CD4-positive, alpha-beta memory T cell (primary cell): ENCODE data around the gene DUSP7. TPM values are rescaled to one million over a fixed set of nuclear protein-coding genes. Genes with fewer than 3 reads are reported as not detected.
A peak's percentile ranks its signal among the peaks of the same experiment; 100 is the strongest.

Source experiments
- CTCF ChIA-PET: fragments of 350-600 bp; sonication (Branson Sonifier 250); formaldehyde crosslinking; loops from one replicate; lab custom pipeline; 2021; ENCODE audit warnings: inconsistent platforms; ENCODE audit not compliant: partially characterized antibody; lab: Charles Lee
- POLR2A ChIA-PET: fragments of 350-600 bp; sonication (Branson Sonifier 250); formaldehyde crosslinking; loops from one replicate; lab custom pipeline; 2021; ENCODE audit not compliant: partially characterized antibody; lab: Charles Lee
- DNase-seq, 5 donors: peaks; one replicate each; pipeline versions ENCODE4 v3.0.0 to v3.0.0-alpha.2; 2020 to 2022; ENCODE audit warnings: mixed read lengths in 1 of 5
- H3K27ac ChIP-seq: one replicate; pipeline ENCODE4 v1.7.0; 2013; ENCODE audit warnings: low read depth, low read length
- H3K27me3 ChIP-seq: 2 replicates; pipeline ENCODE4 v1.7.0; 2013; ENCODE audit warnings: mild to moderate bottlenecking, low read length, moderate library complexity; ENCODE audit not compliant: insufficient read depth
- H3K36me3 ChIP-seq: 2 replicates; pipeline ENCODE4 v1.7.0; 2013; ENCODE audit warnings: mild to moderate bottlenecking, low read length, moderate library complexity; ENCODE audit not compliant: insufficient read depth
- H3K4me1 ChIP-seq: 2 replicates; pipeline ENCODE4 v1.7.0; 2013; ENCODE audit warnings: mild to moderate bottlenecking, low read length, moderate library complexity; ENCODE audit not compliant: insufficient read depth
- H3K4me3 ChIP-seq, 2 donors: one replicate each; pipeline ENCODE4 v1.7.0; 2013; ENCODE audit warnings: low read length in 2 of 2, mild to moderate bottlenecking in 1 of 2
- H3K9me3 ChIP-seq, 2 donors: one replicate each; pipeline ENCODE4 v1.7.0; 2013; ENCODE audit warnings: low read length in 2 of 2, control low read depth in 1 of 2; ENCODE audit not compliant: control insufficient read depth in 1 of 2
- H3K27ac Mint-ChIP-seq, 7 donors: one replicate each; pipeline ENCODE4 v1.8.0; 2020 to 2021; ENCODE audit warnings: mixed read lengths in 7 of 7, mild to moderate bottlenecking in 6 of 7, inconsistent platforms in 3 of 7, moderate library complexity in 3 of 7
- H3K27me3 Mint-ChIP-seq, 2 donors: one replicate each; pipeline ENCODE4 v1.8.0; 2020 to 2021; ENCODE audit warnings: mixed read lengths in 2 of 2
- H3K36me3 Mint-ChIP-seq, 2 donors: one replicate each; pipeline ENCODE4 v1.8.0; 2020 to 2021; ENCODE audit warnings: mixed read lengths in 2 of 2, inconsistent platforms in 1 of 2, mild to moderate bottlenecking in 1 of 2
- H3K4me1 Mint-ChIP-seq, 4 donors: one replicate each; pipeline ENCODE4 v1.8.0; 2020 to 2021; ENCODE audit warnings: mixed read lengths in 4 of 4, mild to moderate bottlenecking in 1 of 4
- H3K4me3 Mint-ChIP-seq, 8 donors: one replicate each; pipeline ENCODE4 v1.8.0; 2020 to 2021; ENCODE audit warnings: mixed read lengths in 8 of 8, mild to moderate bottlenecking in 7 of 8, moderate library complexity in 6 of 8, inconsistent platforms in 3 of 8
- H3K9me3 Mint-ChIP-seq, 8 donors: one replicate each; pipeline ENCODE4 v1.8.0; 2020 to 2021; ENCODE audit warnings: mixed read lengths in 8 of 8, mild to moderate bottlenecking in 5 of 8, inconsistent platforms in 3 of 8, moderate library complexity in 1 of 8
- intact Hi-C: fragments of 100-400 bp; cut with micrococcal nuclease; formaldehyde crosslinking; loops from one replicate; pipeline ENCODE4 v1.15.1; 2023
- polyA plus RNA-seq, 2 donors: library from polyadenylated mRNA; unstranded; fragments of 300-500 nt; fragmentation: Illumina TruSeq; gene quantifications; one replicate each; pipeline ENCODE4 v1.2.3, GENCODE V29; 2021
- total RNA-seq, 2 experiments: library from RNA; stranded (reverse); gene quantifications; one replicate each; pipeline ENCODE4 v1.2.3, GENCODE V29; 2021

Gene DUSP7
- total and polyA plus RNA-seq, 4 experiments from 2014 or later: 2.8 to 44.7 (median 26.9) TPM

DNA sequence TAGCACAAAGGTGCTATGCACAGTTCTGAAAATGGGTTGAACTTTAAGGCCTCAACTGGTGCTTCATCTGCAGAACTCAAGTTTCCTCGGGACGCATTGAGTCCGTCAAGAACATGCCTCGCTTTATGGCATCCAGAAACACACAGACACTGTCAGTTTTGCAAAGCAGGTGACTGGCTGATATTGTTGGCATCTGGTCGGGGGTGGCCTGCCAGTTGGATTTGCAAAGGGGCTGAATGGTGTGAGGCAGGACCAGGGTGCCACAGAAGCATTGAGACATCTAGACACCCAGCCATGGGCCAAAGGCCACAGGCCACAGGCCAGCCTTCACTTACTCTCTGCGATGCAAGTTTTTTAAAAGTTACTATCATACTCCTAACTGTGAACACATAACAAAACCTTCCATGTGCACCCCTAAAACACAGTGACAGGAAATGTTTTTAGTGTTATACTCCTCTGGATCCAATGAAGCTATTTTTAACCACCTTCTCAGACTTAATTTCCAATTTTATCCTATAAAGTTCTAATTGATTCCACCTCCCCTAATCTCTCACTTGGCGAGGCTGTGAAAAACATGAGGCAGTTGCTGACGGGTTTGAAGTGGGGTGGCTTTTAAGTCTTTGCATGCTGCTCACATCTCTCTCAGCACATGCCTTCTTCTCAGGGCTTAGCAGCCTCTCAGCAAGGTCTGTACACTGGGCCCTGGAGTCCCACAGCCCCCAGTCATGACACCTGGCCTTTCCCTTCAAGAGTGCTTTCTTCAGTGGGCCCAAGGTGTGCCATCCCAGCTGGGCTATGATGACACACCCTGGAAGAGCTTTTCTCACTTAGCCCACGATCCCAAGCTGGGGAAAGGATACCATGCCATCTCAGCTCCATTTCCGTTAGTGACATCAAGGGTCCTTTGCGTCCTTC lies 38.5 kb upstream of the DUSP7 start:
- CTCF ChIA-PET: no interaction called here
- H3K4me3 ChIP-seq: no peak overlapping the region
- H3K9me3 Mint-ChIP-seq: no peaks in the 10 kb centered on the region
- H3K27ac Mint-ChIP-seq: no peak overlapping the region
- H3K9me3 ChIP-seq: no peaks in the 10 kb centered on the region
- no peaks in the 10 kb centered on the region for H3K4me1 Mint-ChIP-seq
- no peak overlapping the region for H3K4me3 Mint-ChIP-seq
- H3K27me3 Mint-ChIP-seq: no peaks in the 10 kb centered on the region
- POLR2A ChIA-PET: no interaction called here
- no peaks in the 10 kb centered on the region for H3K36me3 Mint-ChIP-seq
- no peaks in the 10 kb centered on the region for H3K36me3 ChIP-seq
- no peak overlapping the region for H3K27ac ChIP-seq
- no peaks in the 10 kb centered on the region for H3K27me3 ChIP-seq
- intact Hi-C loops: no loop called here
- H3K4me1 ChIP-seq: no peaks in the 10 kb centered on the region
- no peak for DNase-seq

DNA sequence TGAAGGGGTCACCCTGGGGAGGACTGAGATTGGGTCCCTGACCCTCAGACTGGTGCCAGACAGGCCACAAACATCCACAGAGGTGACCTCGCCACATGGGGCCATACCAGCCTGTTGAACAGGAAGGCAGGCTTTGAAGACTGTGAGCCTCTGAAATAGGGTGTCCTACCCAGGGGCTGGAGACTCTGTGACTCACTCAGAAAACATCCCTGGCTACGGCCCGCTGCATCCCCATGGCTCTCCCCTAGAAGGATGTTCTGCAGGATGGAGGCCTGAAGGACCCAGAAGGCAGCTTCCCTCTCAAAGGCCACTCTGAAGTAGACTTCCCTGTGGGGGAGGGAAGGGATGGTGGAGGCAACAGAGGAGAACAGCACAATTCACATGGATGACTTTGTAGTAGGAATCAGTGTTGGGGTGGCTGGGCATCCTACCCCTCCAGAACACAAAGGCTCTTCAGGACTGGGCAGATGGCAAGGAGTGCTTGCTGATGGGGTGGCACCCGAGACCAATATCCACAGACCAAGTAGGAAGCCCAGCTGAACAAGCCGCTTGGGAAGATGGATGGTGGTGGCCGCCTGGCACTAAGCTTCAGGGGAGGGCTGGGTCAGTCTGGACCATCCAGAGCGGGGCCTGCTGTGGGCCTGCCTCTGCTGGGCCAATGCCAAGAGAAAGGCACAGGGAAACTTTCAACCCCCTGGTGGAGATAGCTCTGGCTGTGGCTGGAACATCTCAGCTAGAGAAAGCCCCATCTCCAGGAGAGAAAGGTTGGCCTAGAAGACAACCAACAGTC lies 37.6 kb upstream of the DUSP7 start:
- DNase-seq: no peak
- Mint-ChIP-seq H3K4me3 (no peak overlapping the region), H3K4me1 (no peaks in the 10 kb centered on the region), H3K27ac (no peak overlapping the region), H3K9me3 (no peaks in the 10 kb centered on the region), H3K27me3 (no peaks in the 10 kb centered on the region), H3K36me3 (no peaks in the 10 kb centered on the region)
- H3K4me1 ChIP-seq: no peaks in the 10 kb centered on the region
- no peak overlapping the region for H3K4me3 ChIP-seq
- no peaks in the 10 kb centered on the region for H3K9me3 ChIP-seq
- ChIA-PET CTCF (interaction anchor here (1.2 kb wide), 1 partner anchor 93 kb away, joined by 3 read pairs; no protein-coding TSS in a partner anchor), POLR2A (no interaction called here)
- H3K36me3 ChIP-seq: no peaks in the 10 kb centered on the region
- H3K27me3 ChIP-seq: no peaks in the 10 kb centered on the region
- no peak overlapping the region for H3K27ac ChIP-seq
- intact Hi-C loops: no loop called here

DNA sequence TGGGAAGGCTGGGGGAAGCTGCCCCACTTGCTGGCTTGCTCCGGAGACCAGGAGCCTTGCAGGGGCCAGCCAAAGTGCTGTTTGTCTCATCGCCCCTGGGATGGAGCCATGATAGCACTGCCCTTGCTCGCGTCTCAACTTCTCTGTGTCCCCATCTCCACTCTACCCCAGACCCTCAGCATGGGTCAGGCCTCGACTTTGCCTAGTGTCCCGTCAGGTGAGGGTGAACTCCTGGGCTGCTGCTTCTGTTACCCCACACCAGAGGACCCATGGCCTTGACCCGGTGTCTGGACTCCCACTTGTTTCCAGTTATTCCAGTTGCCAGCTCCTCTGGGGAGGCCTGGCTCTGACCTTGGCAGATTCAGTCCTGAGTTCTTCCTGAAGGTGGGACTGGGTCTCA lies 36.5 kb upstream of the DUSP7 start:
- Histone ChIP-seq H3K4me3 (no peak overlapping the region), H3K27me3 (no peaks in the 10 kb centered on the region), H3K9me3 (no peaks in the 10 kb centered on the region), H3K36me3 (no peaks in the 10 kb centered on the region), H3K4me1 (no peaks in the 10 kb centered on the region), H3K27ac (no peak overlapping the region)
- no peaks in the 10 kb centered on the region for H3K36me3 Mint-ChIP-seq
- CTCF ChIA-PET: interaction anchor here (1.2 kb wide), 1 partner anchor 92 kb away, joined by 3 read pairs; no protein-coding TSS in a partner anchor
- no peak overlapping the region for H3K4me3 Mint-ChIP-seq
- intact Hi-C loops: no loop called here
- POLR2A ChIA-PET: no interaction called here
- no peak for DNase-seq
- no peaks in the 10 kb centered on the region for H3K27me3 Mint-ChIP-seq
- H3K4me1 Mint-ChIP-seq: peaks cover 0 to under 1% (median under 1%) of the 10 kb centered on the region in 4 donors
- no peaks in the 10 kb centered on the region for H3K9me3 Mint-ChIP-seq
- H3K27ac Mint-ChIP-seq: peak overlapping the region in 1 of 7 donors; percentile 66

DNA sequence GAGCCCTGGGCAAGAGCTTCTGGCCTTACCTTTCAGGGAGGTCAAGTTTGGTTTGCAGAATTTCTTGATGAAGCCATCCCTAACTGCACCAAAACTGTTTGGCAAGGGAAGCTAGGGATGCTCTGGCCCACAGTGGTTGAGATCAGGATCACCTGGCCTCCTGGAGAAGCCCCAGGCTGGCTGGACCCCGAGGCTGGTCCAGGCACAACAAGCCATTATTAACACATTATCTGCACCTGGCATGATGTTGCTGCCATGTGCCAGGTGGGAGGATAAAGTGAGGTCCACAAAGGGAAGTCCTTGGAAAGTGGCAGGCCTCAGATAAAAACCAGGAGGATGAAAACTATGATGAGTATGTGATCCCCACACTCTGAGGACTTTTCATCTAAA lies 35.9 kb upstream of the DUSP7 start:
- Histone ChIP-seq H3K4me1 (peaks cover 2% of the 10 kb centered on the region), H3K9me3 (no peaks in the 10 kb centered on the region), H3K27ac (no peak overlapping the region), H3K4me3 (no peak overlapping the region), H3K36me3 (no peaks in the 10 kb centered on the region), H3K27me3 (no peaks in the 10 kb centered on the region)
- Mint-ChIP-seq H3K4me3 (no peak overlapping the region), H3K9me3 (no peaks in the 10 kb centered on the region), H3K4me1 (peaks cover 1 to 7% (median 5%) of the 10 kb centered on the region in 4 donors), H3K36me3 (no peaks in the 10 kb centered on the region), H3K27ac (no peak overlapping the region), H3K27me3 (no peaks in the 10 kb centered on the region)
- DNase-seq: no peak
- CTCF ChIA-PET: no interaction called here
- intact Hi-C loops: no loop called here
- POLR2A ChIA-PET: no interaction called here

DNA sequence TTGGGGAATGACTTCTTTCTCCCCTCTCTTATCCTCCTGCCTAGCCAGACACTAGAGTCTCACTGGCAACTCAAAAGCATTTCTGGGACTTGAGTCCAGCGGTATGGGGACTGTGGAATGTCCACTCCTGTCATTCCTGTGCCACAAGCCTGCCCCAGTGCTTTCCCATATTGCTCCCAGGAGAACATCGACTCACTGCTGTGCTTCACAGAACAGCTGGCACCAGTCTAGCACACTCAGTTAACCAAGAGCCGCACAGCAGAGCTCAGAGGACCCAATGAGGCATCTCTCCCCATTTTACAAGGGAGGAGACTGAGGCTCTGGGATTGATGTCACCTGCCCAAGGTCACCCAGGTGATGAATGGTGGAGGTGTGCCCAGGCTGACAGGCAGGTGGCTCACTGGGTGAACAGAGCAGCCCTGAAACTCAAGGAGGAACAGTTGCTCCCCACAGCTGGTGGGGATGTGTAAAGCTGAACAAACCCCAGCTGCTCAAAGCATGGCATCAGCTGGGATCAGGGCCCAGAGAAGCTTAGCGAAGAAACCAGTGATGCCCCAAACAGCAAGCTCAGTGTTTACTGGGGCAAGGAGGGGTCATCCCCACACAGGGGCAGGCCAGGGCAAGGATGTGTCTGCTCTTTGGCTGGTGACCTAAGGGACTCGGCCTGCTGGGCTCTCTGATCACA lies 35.4 kb upstream of the DUSP7 start:
- Histone ChIP-seq H3K27me3 (no peaks in the 10 kb centered on the region), H3K27ac (no peak overlapping the region), H3K36me3 (no peaks in the 10 kb centered on the region), H3K9me3 (no peaks in the 10 kb centered on the region), H3K4me3 (no peak overlapping the region), H3K4me1 (peaks cover 7% of the 10 kb centered on the region)
- Mint-ChIP-seq H3K9me3 (no peaks in the 10 kb centered on the region), H3K4me3 (no peak overlapping the region), H3K36me3 (no peaks in the 10 kb centered on the region), H3K4me1 (peaks cover 7 to 12% (median 10%) of the 10 kb centered on the region in 4 donors), H3K27me3 (no peaks in the 10 kb centered on the region), H3K27ac (no peak overlapping the region)
- intact Hi-C loops: no loop called here
- ChIA-PET POLR2A (no interaction called here), CTCF (interaction anchor here (1.4 kb wide), 1 partner anchor 13 kb away, joined by 4 read pairs; no protein-coding TSS in a partner anchor)
- no peak for DNase-seq

DNA sequence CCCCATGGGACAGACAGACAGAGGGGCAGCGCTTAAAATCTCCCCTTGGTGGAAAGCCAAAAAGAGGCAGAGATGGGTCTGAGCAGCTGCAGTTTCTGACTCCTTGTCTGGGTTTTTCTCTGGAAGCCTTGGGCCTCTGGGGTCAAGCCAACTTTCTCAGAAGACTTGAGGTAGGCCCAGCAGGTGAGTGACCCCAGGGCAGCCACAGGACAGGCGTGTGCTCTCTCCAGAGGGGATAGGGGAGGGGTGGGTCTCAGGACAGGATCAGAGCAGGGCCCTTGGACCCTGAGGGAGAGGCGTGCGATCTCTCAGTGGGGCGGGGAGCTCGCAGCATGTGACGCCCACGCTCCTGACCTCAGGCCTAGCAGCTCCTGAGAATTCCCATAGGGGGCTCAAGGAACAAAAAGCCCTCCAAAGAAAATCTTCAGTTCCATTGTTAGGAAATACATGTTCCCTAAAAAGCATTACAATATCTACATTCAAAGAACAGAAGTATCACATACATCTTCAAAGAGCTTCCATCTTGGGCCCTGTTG lies 34.6 kb upstream of the DUSP7 start:
- DNase-seq: no peak
- no peaks in the 10 kb centered on the region for H3K9me3 Mint-ChIP-seq
- Histone ChIP-seq H3K36me3 (no peaks in the 10 kb centered on the region), H3K27ac (no peak overlapping the region), H3K27me3 (no peaks in the 10 kb centered on the region), H3K9me3 (no peaks in the 10 kb centered on the region), H3K4me1 (peaks cover 12% of the 10 kb centered on the region), H3K4me3 (no peak overlapping the region)
- ChIA-PET POLR2A (no interaction called here), CTCF (interaction anchor here (1.4 kb wide), 1 partner anchor 14 kb away, joined by 4 read pairs; no protein-coding TSS in a partner anchor)
- intact Hi-C loops: no loop called here
- no peaks in the 10 kb centered on the region for H3K27me3 Mint-ChIP-seq
- H3K27ac Mint-ChIP-seq: no peak overlapping the region
- no peaks in the 10 kb centered on the region for H3K36me3 Mint-ChIP-seq
- H3K4me3 Mint-ChIP-seq: no peak overlapping the region
- H3K4me1 Mint-ChIP-seq: peaks cover 7 to 19% (median 14%) of the 10 kb centered on the region in 4 donors
